C4-2B (cell line): ENCODE data around the gene GAS7.

Source experiments
- H3K27ac ChIP-seq: fragments of 450-650 bp; 2 replicates; pipeline ENCODE4 v1.5.1; 2017
- CTCF ChIP-seq: fragments of 450-650 bp; conservative IDR thresholded peaks from 2 replicates; pipeline ENCODE4 v1.5.1; 2017; ENCODE audit warnings: mild to moderate bottlenecking
- ZFX ChIP-seq: fragments of 450-650 bp; IDR thresholded peaks from 2 replicates; pipeline ENCODE4 v1.6.1; 2017

Gene GAS7

GRCh38 chr17:10032118-10032852, 166.1 kb downstream of the GAS7 start:
- no peak overlapping the region for H3K27ac ChIP-seq
- TF ChIP-seq ZFX, result no peak
- TF ChIP-seq CTCF, result no peak

- no peak for TF ChIP-seq ZFX
- no peak for TF ChIP-seq CTCF
- H3K27ac ChIP-seq, result no peak overlapping the region
Measured at GRCh38 chr17:10031606-10032005, 166.8 kb downstream of the GAS7 start.

GRCh38 chr17:10031127-10031526, 167.3 kb downstream of the GAS7 start:
- no peak overlapping the region for H3K27ac ChIP-seq
- no peak for TF ChIP-seq ZFX
- no peak for TF ChIP-seq CTCF

- H3K27ac ChIP-seq, result no peak overlapping the region
- TF ChIP-seq CTCF, result no peak
- no peak for TF ChIP-seq ZFX
Measured at GRCh38 chr17:10029129-10029528, 169.3 kb downstream of the GAS7 start.

GRCh38 chr17:10025976-10026901, 172.2 kb downstream of the GAS7 start:
- TF ChIP-seq ZFX (no peak), CTCF (no peak)
- H3K27ac ChIP-seq, result no peak overlapping the region

GRCh38 chr17:10025224-10025623, 173.2 kb downstream of the GAS7 start:
- H3K27ac ChIP-seq, result no peak overlapping the region
- TF ChIP-seq ZFX (no peak), CTCF (no peak)

GRCh38 chr17:10022416-10022815, 176.0 kb downstream of the GAS7 start:
- no peak overlapping the region for H3K27ac ChIP-seq
- TF ChIP-seq ZFX (no peak), CTCF (no peak)
